OCI-LY1 (cell line): ENCODE data around the gene CTDSP2.

Experiments used
- H2AFZ ChIP-seq: fragments of 200-600 bp; sonication (generic), shearing (Covaris generic); 2 replicates; pipeline ENCODE4 v1.6.0; 2014; ENCODE audit warnings: antibody characterized with exemption, mild to moderate bottlenecking, low read length
- H3F3A ChIP-seq: fragments of 200-600 bp; sonication (generic), shearing (Covaris generic); 2 replicates; pipeline ENCODE4 v1.6.0; 2014; ENCODE audit warnings: mild to moderate bottlenecking, antibody characterized with exemption, low read length, moderate library complexity; ENCODE audit not compliant: insufficient read depth
- H3K27ac ChIP-seq: fragments of 200-600 bp; sonication (generic); 2 replicates; pipeline ENCODE4 v1.5.1; 2014; ENCODE audit warnings: low read length, mixed run types, mild to moderate bottlenecking, low read depth; ENCODE audit not compliant: poor library complexity, severe bottlenecking
- H3K27me3 ChIP-seq: fragments of 200-600 bp; sonication (generic); 2 replicates; pipeline ENCODE4 v1.6.0; 2014; ENCODE audit warnings: antibody characterized with exemption, mild to moderate bottlenecking, low read length, moderate library complexity; ENCODE audit not compliant: insufficient read depth
- H3K36me3 ChIP-seq: fragments of 200-600 bp; sonication (generic); 2 replicates; pipeline ENCODE4 v1.6.1; 2014; ENCODE audit warnings: mild to moderate bottlenecking, antibody characterized with exemption, low read length, moderate library complexity, mixed read lengths; ENCODE audit not compliant: insufficient read depth
- H3K4me1 ChIP-seq: fragments of 200-600 bp; sonication (generic); 2 replicates; pipeline ENCODE4 v1.5.1; 2014; ENCODE audit warnings: mild to moderate bottlenecking, low read length, moderate library complexity; ENCODE audit not compliant: insufficient read depth, severe bottlenecking
- H3K4me2 ChIP-seq: fragments of 200-600 bp; sonication (generic), shearing (Covaris generic); 2 replicates; pipeline ENCODE4 v1.6.1; 2014; ENCODE audit warnings: low read length
- H3K4me3 ChIP-seq: fragments of 200-600 bp; sonication (generic); 2 replicates; pipeline ENCODE4 v1.5.1; 2014; ENCODE audit warnings: low read length, low read depth, mild to moderate bottlenecking, mixed read lengths; ENCODE audit not compliant: poor library complexity, severe bottlenecking
- H3K79me2 ChIP-seq: fragments of 200-600 bp; shearing (Covaris generic); 2 replicates; pipeline ENCODE4 v1.6.1; 2016; ENCODE audit warnings: mixed run types, low read length, mixed read lengths; ENCODE audit not compliant: insufficient read depth
- H3K9ac ChIP-seq: fragments of 200-600 bp; sonication (generic), shearing (Covaris generic); 2 replicates; pipeline ENCODE4 v1.6.1; 2014; ENCODE audit warnings: mild to moderate bottlenecking, low read length, mixed read lengths
- H3K9me2 ChIP-seq: fragments of 200-600 bp; sonication (generic), shearing (Covaris generic); 2 replicates; pipeline ENCODE4 v1.6.1; 2014; ENCODE audit warnings: low read depth, mild to moderate bottlenecking, low read length, mixed read lengths
- H3K9me3 ChIP-seq: fragments of 200-600 bp; shearing (Covaris generic); 2 replicates; pipeline ENCODE4 v1.6.1; 2014; ENCODE audit warnings: low read length, mixed read lengths
- H4K20me1 ChIP-seq: fragments of 200-600 bp; sonication (generic), shearing (Covaris generic); 2 replicates; pipeline ENCODE4 v1.6.0; 2016; ENCODE audit warnings: mild to moderate bottlenecking, low read length; ENCODE audit not compliant: insufficient read depth
- EZH2 ChIP-seq: fragments of 200-600 bp; sonication (generic), shearing (Covaris generic); IDR thresholded peaks from 2 replicates; pipeline ENCODE4 v1.8.0; 2017; ENCODE audit warnings: borderline replicate concordance, mixed run types, mild to moderate bottlenecking, antibody characterized with exemption, low read length, moderate library complexity, mixed read lengths
- TF ChIP-seq, protein P1 (sequence below): fragments of 200-600 bp; sonication (generic), shearing (Covaris generic); IDR thresholded peaks from 2 replicates; pipeline ENCODE4 v1.5.1; 2017; ENCODE audit warnings: mild to moderate bottlenecking, antibody characterized with exemption, low read length, moderate library complexity, mixed read lengths

Gene CTDSP2

GRCh38 chr12:57872362-57872761 lies 25.8 kb upstream of the CTDSP2 start:
- Histone ChIP-seq H3K4me1 (no peaks in the 10 kb centered on the region), H3K4me2 (no peak overlapping the region), H3F3A (no peaks in the 10 kb centered on the region), H3K79me2 (no peaks in the 10 kb centered on the region), H3K9me2 (no peaks in the 10 kb centered on the region), H3K9me3 (no peaks in the 10 kb centered on the region), H4K20me1 (no peaks in the 10 kb centered on the region), H3K36me3 (no peaks in the 10 kb centered on the region), H3K27ac (no peak overlapping the region), H3K27me3 (no peaks in the 10 kb centered on the region), H2AFZ (no peak overlapping the region), H3K4me3 (no peak overlapping the region), H3K9ac (no peak overlapping the region)
- no peak for TF ChIP-seq EZH2
- TF ChIP-seq, protein P1, sequence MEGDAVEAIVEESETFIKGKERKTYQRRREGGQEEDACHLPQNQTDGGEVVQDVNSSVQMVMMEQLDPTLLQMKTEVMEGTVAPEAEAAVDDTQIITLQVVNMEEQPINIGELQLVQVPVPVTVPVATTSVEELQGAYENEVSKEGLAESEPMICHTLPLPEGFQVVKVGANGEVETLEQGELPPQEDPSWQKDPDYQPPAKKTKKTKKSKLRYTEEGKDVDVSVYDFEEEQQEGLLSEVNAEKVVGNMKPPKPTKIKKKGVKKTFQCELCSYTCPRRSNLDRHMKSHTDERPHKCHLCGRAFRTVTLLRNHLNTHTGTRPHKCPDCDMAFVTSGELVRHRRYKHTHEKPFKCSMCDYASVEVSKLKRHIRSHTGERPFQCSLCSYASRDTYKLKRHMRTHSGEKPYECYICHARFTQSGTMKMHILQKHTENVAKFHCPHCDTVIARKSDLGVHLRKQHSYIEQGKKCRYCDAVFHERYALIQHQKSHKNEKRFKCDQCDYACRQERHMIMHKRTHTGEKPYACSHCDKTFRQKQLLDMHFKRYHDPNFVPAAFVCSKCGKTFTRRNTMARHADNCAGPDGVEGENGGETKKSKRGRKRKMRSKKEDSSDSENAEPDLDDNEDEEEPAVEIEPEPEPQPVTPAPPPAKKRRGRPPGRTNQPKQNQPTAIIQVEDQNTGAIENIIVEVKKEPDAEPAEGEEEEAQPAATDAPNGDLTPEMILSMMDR: no peak

DNA sequence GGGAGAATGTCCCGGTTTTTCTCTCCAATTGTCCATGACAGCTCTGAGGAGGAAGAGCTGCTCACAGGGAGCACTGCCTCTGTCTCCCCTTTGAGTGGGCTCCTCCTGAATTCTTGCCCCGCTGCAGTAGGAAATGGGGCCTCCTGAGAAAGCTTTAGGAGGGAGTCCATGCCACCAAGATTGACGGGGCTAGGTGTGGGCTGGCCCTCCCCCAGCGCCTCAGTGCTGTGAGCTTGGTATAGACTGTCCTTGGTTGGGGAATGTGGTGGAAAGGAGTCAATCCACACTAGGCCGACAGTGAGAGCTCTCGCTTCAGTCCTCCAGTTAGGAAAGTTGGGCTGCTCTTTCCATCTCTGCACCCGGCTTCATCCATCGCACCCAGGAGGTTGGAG lies 23.4 kb upstream of the CTDSP2 start:
- H3K9me3 ChIP-seq: no peaks in the 10 kb centered on the region
- H3K27ac ChIP-seq: no peak overlapping the region
- H3K9ac ChIP-seq: no peak overlapping the region
- no peaks in the 10 kb centered on the region for H3K36me3 ChIP-seq
- H2AFZ ChIP-seq: no peak overlapping the region
- no peaks in the 10 kb centered on the region for H3K9me2 ChIP-seq
- H4K20me1 ChIP-seq: no peaks in the 10 kb centered on the region
- no peaks in the 10 kb centered on the region for H3K79me2 ChIP-seq
- TF ChIP-seq EZH2: no peak
- TF ChIP-seq, protein P1: no peak
- H3K4me3 ChIP-seq: no peak overlapping the region
- H3K4me2 ChIP-seq: no peak overlapping the region
- no peaks in the 10 kb centered on the region for H3K27me3 ChIP-seq
- H3F3A ChIP-seq: no peaks in the 10 kb centered on the region
- H3K4me1 ChIP-seq: no peaks in the 10 kb centered on the region

DNA sequence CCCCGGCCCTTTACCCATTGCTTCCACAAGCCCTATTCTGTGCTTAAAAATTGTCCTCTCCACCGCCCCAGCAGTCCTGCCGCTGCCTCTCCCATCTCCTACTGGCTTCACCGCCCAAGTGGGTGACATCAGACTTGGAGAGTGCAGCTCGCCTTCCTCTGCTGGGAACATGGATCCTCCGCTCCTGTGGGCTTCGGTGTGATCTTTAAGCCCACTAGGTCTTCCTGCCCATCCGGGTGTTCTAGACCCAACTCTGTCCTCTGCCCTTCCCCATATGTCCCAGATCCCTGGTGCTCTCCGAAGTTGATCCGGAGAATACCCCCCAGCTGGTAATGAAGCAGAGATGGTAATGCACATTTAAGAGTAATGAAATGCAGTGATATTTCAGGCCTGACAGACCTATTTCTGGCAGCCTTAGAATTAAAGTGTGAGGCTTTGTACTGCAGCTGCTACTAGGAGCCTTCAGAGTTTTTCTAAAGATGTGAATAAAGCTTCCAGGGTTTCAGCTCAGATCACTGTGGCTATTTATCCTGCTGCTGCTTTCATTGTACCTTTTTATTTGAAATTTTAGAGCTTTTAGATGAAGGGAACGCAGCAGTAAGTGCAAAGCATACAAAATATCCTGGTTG lies 22.9 kb upstream of the CTDSP2 start:
- H3K27me3 ChIP-seq: no peaks in the 10 kb centered on the region
- no peaks in the 10 kb centered on the region for H3F3A ChIP-seq
- H3K36me3 ChIP-seq: no peaks in the 10 kb centered on the region
- H4K20me1 ChIP-seq: no peaks in the 10 kb centered on the region
- no peak overlapping the region for H3K27ac ChIP-seq
- no peak overlapping the region for H3K4me3 ChIP-seq
- H3K9me2 ChIP-seq: no peaks in the 10 kb centered on the region
- H3K9ac ChIP-seq: no peak overlapping the region
- H2AFZ ChIP-seq: no peak overlapping the region
- no peak overlapping the region for H3K4me2 ChIP-seq
- no peaks in the 10 kb centered on the region for H3K9me3 ChIP-seq
- H3K4me1 ChIP-seq: no peaks in the 10 kb centered on the region
- H3K79me2 ChIP-seq: no peaks in the 10 kb centered on the region
- TF ChIP-seq, protein P1: no peak
- no peak for TF ChIP-seq EZH2
